Loucy (cell line): Measurements from ENCODE around the gene SLC26A11.
"Not testable (repeated sequence)": the region's sequence is repeated elsewhere in the genome, so short reads cannot be mapped to it uniquely, and the experiment has no call there.

Experiments used
- EZH2phosphoT487 ChIP-seq: fragments of 200-600 bp; IDR thresholded peaks from 2 replicates; pipeline ENCODE4 v1.6.1; 2018; ENCODE audit warnings: antibody characterized with exemption, mild to moderate bottlenecking, moderate library complexity, borderline replicate concordance
- TF ChIP-seq, protein P1 (sequence below): fragments of 200-600 bp; sonication (generic); conservative IDR thresholded peaks from 2 replicates; pipeline ENCODE4 v1.5.1; 2014; ENCODE audit warnings: mild to moderate bottlenecking, antibody characterized with exemption, low read length

DNA sequence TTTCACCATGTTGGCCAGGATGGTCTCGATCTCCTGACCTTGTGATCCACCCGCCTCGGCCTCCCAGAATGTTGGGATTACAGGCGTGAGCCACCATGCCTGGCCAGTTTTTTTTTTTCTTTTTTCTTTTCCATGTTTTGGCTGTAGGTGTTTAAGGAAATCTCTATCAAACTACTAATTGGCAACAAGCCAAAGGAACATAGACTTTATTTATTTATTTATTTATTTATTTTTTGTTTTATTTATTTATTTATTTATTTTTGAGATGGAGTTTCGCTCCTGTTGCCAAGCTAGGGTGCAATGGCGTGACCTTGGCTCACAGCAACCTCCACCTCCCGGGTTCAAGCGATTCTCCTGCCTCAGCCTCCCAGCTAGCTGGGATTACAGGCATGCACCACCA is 55.6 kb downstream of the SLC26A11 start:
- TF ChIP-seq EZH2phosphoT487 = not testable (repeated sequence)
- TF ChIP-seq, protein P1, sequence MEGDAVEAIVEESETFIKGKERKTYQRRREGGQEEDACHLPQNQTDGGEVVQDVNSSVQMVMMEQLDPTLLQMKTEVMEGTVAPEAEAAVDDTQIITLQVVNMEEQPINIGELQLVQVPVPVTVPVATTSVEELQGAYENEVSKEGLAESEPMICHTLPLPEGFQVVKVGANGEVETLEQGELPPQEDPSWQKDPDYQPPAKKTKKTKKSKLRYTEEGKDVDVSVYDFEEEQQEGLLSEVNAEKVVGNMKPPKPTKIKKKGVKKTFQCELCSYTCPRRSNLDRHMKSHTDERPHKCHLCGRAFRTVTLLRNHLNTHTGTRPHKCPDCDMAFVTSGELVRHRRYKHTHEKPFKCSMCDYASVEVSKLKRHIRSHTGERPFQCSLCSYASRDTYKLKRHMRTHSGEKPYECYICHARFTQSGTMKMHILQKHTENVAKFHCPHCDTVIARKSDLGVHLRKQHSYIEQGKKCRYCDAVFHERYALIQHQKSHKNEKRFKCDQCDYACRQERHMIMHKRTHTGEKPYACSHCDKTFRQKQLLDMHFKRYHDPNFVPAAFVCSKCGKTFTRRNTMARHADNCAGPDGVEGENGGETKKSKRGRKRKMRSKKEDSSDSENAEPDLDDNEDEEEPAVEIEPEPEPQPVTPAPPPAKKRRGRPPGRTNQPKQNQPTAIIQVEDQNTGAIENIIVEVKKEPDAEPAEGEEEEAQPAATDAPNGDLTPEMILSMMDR = not testable (repeated sequence)
